Heart left ventricle (tissue), 13 donors: ENCODE data around the gene IGSF9.

Experiments
- POLR2A ChIP-seq, 2 donors: fragments of 450-650 bp; IDR thresholded peaks; one replicate each; pipeline ENCODE4 v1.6.1; 2017; ENCODE audit warnings: antibody characterized with exemption in 2 of 2, mild to moderate bottlenecking in 2 of 2, moderate library complexity in 2 of 2
- TF ChIP-seq, protein P1 (sequence below), 12 donors: fragments of 200-600 bp; sonication (generic) in 4 of 12; IDR thresholded peaks; one replicate each; pipeline versions ENCODE4 v1.5.0 to v1.8.0; 2018 to 2022; ENCODE audit warnings: antibody characterized with exemption in 12 of 12, mild to moderate bottlenecking in 5 of 12
- donor health status: ischemic (EF 13 %, LVEDD 7.1; RV severe dilation, severe dysfunction).
- donor health status: DM: no; HTN: yes; CAD: no.
- donor health status: DM: no; HTN: no; CAD: no.
- donor health status: ischemic (EF 25% LVEDD 6.9; RV normal size, moderate dysfunction).
- donor health status: ischemic (EF 25% LVEDD 5.7; RV mildly dilated, moderate dysfunction).
- donor health status: ischemic (EF 35%, LVEDD 5.7; RV mildly dilated, moderate dysfunction).
- donor health status: nonischemic (EF 11% LVEDD 7.7; RV severe dilation, severe dysfunction).
- donor health status: DM: yes; HTN: yes; CAD: no.
- donor health status: PGD.
- donor health status: ischemic (EF 29% LVEDD 5.4; RV normal size, mild dysfunction).
- donor health status: nonischemic (EF 23%, LVEDD 6.1; RV moderate dilation, normal function).

DNA sequence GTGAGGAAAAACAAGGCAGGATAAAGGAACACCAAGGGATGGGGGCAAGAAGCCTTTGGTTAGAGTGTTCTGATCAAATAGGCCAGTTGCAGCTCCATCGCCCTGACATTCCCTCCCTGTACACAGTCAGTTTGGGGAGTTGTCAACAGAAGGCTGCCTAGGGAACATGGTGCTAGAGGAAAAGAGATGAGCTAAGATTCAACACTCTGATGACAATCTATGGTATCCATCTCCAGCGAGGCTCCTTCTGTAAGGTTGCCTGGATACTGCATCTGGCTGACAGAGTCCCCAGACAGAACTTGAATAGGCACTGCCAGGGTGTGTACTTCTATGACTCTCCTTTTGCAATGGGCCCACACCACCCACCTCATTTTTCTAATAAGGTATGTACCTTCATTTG, 19.9 kb upstream of the IGSF9 start:
- TF ChIP-seq, protein P1, sequence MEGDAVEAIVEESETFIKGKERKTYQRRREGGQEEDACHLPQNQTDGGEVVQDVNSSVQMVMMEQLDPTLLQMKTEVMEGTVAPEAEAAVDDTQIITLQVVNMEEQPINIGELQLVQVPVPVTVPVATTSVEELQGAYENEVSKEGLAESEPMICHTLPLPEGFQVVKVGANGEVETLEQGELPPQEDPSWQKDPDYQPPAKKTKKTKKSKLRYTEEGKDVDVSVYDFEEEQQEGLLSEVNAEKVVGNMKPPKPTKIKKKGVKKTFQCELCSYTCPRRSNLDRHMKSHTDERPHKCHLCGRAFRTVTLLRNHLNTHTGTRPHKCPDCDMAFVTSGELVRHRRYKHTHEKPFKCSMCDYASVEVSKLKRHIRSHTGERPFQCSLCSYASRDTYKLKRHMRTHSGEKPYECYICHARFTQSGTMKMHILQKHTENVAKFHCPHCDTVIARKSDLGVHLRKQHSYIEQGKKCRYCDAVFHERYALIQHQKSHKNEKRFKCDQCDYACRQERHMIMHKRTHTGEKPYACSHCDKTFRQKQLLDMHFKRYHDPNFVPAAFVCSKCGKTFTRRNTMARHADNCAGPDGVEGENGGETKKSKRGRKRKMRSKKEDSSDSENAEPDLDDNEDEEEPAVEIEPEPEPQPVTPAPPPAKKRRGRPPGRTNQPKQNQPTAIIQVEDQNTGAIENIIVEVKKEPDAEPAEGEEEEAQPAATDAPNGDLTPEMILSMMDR (IDR thresholded peaks at IDR 0.05) = no peak
- no peak for TF ChIP-seq POLR2A (IDR thresholded peaks at IDR 0.05)
